NT2/D1 (cell line): Measurements from ENCODE around the gene TCP11L1.

Experiments
- SUZ12 ChIP-seq: IDR thresholded peaks from 2 replicates; pipeline ENCODE4 v1.6.1; 2011; ENCODE audit not compliant: insufficient read length, insufficient read depth; ENCODE audit errors: extremely low read depth
- ZNF274 ChIP-seq: IDR thresholded peaks from 2 replicates; pipeline ENCODE4 v1.6.1; 2011; ENCODE audit warnings: mild to moderate bottlenecking, low read depth, low read length

DNA sequence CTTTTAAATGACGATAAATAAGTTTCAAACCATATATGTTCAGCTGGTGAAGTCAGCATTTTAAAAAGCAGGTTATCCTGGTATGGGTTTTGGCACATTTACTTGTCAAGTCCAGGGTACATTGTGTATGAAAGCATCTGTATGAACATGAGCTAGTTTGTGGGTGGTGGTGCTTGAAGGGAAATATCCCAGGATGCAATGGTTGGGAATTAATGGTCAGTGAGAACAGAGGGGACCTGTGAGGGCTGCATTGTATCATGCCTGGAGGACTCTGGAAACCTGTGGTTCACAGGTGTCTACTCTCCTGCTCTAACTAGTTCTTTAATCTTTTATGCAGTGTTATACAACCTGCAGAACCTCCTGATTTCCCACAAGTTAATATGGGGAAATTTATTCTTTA is 17.9 kb upstream of the TCP11L1 start:
- TF ChIP-seq SUZ12 (no peak), ZNF274 (no peak)
